SK-N-SH (cell line): ENCODE measurements around the gene C2orf92.

Source experiments
- CTCF ChIP-seq: fragments of 200-600 bp; sonication (generic); IDR thresholded peaks from 2 replicates; pipeline ENCODE4 v1.6.1; 2017; ENCODE audit warnings: antibody characterized with exemption, mild to moderate bottlenecking, moderate library complexity
- GABPA ChIP-seq: IDR thresholded peaks from 2 replicates; pipeline ENCODE4 v1.4.0; 2012; ENCODE audit warnings: low read depth, mild to moderate bottlenecking
- MXI1 ChIP-seq: IDR thresholded peaks from 2 replicates; pipeline ENCODE4 v1.6.1; 2012; ENCODE audit warnings: mild to moderate bottlenecking, low read depth, low read length, improper control_type of control experiment
- RAD21 ChIP-seq: IDR thresholded peaks from 2 replicates; pipeline ENCODE4 v1.6.1; 2012; ENCODE audit warnings: mild to moderate bottlenecking, low read length
- RCOR1 ChIP-seq: fragments of 150-350 bp; IDR thresholded peaks from 2 replicates; pipeline ENCODE4 v1.6.1; 2017; ENCODE audit warnings: antibody characterized with exemption, low read length
- RXRA ChIP-seq: IDR thresholded peaks from 2 replicates; pipeline ENCODE4 v1.4.0; 2012; ENCODE audit warnings: low read depth, mild to moderate bottlenecking, borderline replicate concordance
- SIN3A ChIP-seq: IDR thresholded peaks from 2 replicates; pipeline ENCODE4 v1.6.1; 2012; ENCODE audit warnings: low read depth, mild to moderate bottlenecking, low read length, moderate library complexity, borderline replicate concordance
- SMC3 ChIP-seq: IDR thresholded peaks from 2 replicates; pipeline ENCODE4 v1.6.1; 2012; ENCODE audit warnings: low read depth, low read length, improper control_type of control experiment
- TF ChIP-seq, protein P1 (sequence below): IDR thresholded peaks from 2 replicates; pipeline ENCODE4 v1.4.0; 2012; ENCODE audit warnings: low read depth
- TF ChIP-seq, protein P2 (sequence below): fragments of 150-350 bp; IDR thresholded peaks from 2 replicates; pipeline ENCODE4 v1.6.1; 2016; ENCODE audit warnings: mild to moderate bottlenecking, low read depth, low read length

DNA sequence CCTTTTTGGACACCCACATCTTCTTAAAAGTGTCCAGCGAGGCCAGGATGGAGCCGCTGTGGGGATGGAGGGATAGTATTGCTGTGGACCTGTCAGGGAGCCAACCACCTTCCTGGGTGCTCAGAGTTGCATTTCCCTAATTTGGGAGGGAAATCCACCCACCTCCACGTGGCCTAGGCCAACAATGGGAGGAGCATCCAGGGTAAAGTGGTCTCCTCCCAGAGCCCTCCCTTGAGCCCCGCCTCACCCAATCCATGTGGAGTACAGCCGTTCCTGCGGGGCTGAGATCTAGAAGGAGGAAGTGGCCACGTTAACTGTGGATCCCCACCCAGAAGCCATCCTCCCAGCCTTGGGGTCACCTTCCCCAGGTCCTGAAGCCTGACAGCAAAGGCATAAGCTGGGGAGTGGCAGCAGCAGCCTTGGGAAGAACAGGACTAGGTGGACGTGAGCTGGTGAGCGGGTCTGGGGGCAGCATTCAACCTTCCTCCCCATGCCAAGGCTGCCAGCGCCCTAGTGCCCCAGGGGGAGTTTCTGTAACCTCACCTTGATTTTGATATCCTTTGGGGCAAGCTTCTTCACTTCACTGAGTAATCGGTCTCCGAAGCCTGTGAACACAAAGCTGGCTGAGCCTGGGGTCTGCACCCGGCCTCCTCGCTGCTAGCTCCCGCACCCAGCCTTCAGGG is 12.5 kb upstream of the C2orf92 start:
- TF ChIP-seq SMC3, result no peak
- no peak for TF ChIP-seq RXRA
- TF ChIP-seq, protein P1, sequence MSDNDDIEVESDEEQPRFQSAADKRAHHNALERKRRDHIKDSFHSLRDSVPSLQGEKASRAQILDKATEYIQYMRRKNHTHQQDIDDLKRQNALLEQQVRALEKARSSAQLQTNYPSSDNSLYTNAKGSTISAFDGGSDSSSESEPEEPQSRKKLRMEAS, result no peak
- no peak for TF ChIP-seq CTCF
- TF ChIP-seq RCOR1, result no peak
- no peak for TF ChIP-seq SIN3A
- no peak for TF ChIP-seq GABPA
- TF ChIP-seq, protein P2, sequence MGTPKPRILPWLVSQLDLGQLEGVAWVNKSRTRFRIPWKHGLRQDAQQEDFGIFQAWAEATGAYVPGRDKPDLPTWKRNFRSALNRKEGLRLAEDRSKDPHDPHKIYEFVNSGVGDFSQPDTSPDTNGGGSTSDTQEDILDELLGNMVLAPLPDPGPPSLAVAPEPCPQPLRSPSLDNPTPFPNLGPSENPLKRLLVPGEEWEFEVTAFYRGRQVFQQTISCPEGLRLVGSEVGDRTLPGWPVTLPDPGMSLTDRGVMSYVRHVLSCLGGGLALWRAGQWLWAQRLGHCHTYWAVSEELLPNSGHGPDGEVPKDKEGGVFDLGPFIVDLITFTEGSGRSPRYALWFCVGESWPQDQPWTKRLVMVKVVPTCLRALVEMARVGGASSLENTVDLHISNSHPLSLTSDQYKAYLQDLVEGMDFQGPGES, result no peak
- no peak for TF ChIP-seq RAD21
- no peak for TF ChIP-seq MXI1
